SU-DHL-6 (cell line): ENCODE data around the gene NCR2.

Source experiments
- EZH2phosphoT487 ChIP-seq: fragments of 200-600 bp; sonication (generic), shearing (Covaris generic); conservative IDR thresholded peaks from 2 replicates; pipeline ENCODE4 v1.6.1; 2018; ENCODE audit warnings: mild to moderate bottlenecking, antibody characterized with exemption, low read length, moderate library complexity, mixed read lengths
- TF ChIP-seq, protein P1 (sequence below): fragments of 200-600 bp; sonication (generic); IDR thresholded peaks from one replicate; pipeline ENCODE4 v1.5.1; 2017; ENCODE audit warnings: antibody characterized with exemption, mild to moderate bottlenecking, low read length, moderate library complexity; ENCODE audit not compliant: insufficient read depth, poor library complexity, severe bottlenecking

DNA sequence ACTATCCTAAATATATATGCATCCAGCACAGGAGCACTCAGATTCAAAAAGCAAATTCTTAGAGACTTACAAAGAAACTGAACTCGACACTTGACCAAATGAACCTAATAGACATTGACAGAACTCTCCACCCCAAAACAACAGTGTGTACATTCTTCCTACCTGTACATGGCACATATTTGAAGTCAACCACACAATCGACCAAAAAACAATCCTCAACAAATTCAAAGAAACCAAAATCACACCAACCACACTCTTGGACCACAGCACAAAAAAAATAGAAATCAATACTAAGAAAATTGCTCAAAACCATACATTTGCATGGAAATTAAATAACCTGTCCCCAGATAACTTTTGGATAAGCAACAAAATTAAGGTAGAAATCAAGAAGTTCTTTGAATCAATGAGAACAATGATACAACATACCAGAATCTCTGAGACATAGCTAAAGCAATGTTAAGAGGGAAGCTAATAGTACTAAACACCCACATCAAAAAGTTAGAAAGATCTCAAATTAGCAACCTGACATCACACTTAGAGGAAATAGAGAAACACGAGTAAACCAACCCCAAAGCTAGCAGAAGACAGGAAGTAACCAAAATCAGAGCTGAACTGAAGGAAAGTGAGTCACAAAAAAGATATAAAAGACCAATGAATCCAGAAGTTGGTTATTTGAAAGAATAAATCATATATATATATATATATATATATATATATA lies 36.5 kb upstream of the NCR2 start:
- TF ChIP-seq, protein P1, sequence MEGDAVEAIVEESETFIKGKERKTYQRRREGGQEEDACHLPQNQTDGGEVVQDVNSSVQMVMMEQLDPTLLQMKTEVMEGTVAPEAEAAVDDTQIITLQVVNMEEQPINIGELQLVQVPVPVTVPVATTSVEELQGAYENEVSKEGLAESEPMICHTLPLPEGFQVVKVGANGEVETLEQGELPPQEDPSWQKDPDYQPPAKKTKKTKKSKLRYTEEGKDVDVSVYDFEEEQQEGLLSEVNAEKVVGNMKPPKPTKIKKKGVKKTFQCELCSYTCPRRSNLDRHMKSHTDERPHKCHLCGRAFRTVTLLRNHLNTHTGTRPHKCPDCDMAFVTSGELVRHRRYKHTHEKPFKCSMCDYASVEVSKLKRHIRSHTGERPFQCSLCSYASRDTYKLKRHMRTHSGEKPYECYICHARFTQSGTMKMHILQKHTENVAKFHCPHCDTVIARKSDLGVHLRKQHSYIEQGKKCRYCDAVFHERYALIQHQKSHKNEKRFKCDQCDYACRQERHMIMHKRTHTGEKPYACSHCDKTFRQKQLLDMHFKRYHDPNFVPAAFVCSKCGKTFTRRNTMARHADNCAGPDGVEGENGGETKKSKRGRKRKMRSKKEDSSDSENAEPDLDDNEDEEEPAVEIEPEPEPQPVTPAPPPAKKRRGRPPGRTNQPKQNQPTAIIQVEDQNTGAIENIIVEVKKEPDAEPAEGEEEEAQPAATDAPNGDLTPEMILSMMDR, result no peak
- no peak for TF ChIP-seq EZH2phosphoT487
